Calu3 (cell line): ENCODE measurements around the gene PACRG. TPM values are rescaled to one million over a fixed set of nuclear protein-coding genes. Genes with fewer than 3 reads are reported as not detected.

ENCODE experiments used
- BruUV-seq: library from RNA; stranded (reverse); fragments of 400-500 nt; replicated peaks from 2 replicates; lab custom pipeline; 2021; lab: Mats Ljungman, UMichigan
- CTCF ChIA-PET: fragments of 300-600 bp; sonication (Branson Sonifier 250); formaldehyde crosslinking; loops from one replicate; lab custom pipeline; 2022; ENCODE audit warnings: antibody characterized with exemption; lab: Charles Lee
- DNase-seq: peaks from one replicate; pipeline ENCODE4 v3.0.0; 2022
- H3K27ac Mint-ChIP-seq: one replicate; pipeline ENCODE4 v1.8.0; 2022; ENCODE audit warnings: mixed read lengths; ENCODE audit not compliant: unreplicated experiment
- H3K27me3 Mint-ChIP-seq: one replicate; pipeline ENCODE4 v1.8.0; 2022; ENCODE audit warnings: mixed read lengths; ENCODE audit not compliant: unreplicated experiment
- H3K36me3 Mint-ChIP-seq: one replicate; pipeline ENCODE4 v1.8.0; 2022; ENCODE audit warnings: mild to moderate bottlenecking, moderate library complexity, mixed read lengths; ENCODE audit not compliant: insufficient read depth, unreplicated experiment
- H3K4me1 Mint-ChIP-seq: one replicate; pipeline ENCODE4 v1.8.0; 2022; ENCODE audit warnings: mild to moderate bottlenecking, low read depth, mixed read lengths; ENCODE audit not compliant: unreplicated experiment
- H3K4me3 Mint-ChIP-seq: one replicate; pipeline ENCODE4 v1.8.0; 2022; ENCODE audit warnings: mild to moderate bottlenecking, low read depth, moderate library complexity, mixed read lengths; ENCODE audit not compliant: unreplicated experiment
- H3K9me3 Mint-ChIP-seq: one replicate; pipeline ENCODE4 v1.8.0; 2022; ENCODE audit warnings: low read depth, mixed read lengths; ENCODE audit not compliant: unreplicated experiment
- CTCF ChIP-seq: fragments of 200-600 bp; IDR thresholded peaks from one replicate; pipeline ENCODE4 v1.8.0; 2022; ENCODE audit warnings: antibody characterized with exemption; ENCODE audit not compliant: unreplicated experiment
- intact Hi-C: fragments of 100-400 bp; cut with micrococcal nuclease; formaldehyde crosslinking; loops from one replicate; pipeline ENCODE4 v1.10.0; 2022; ENCODE audit not compliant: unreplicated experiment
- total RNA-seq: library from RNA; stranded (reverse); gene quantifications from 2 replicates; pipeline ENCODE4 v1.2.3, GENCODE V29; 2022

The PACRG gene
- total RNA-seq, 1 experiment from 2014 or later: 1.5 TPM

GRCh38 chr6:163190786-163191185, 463.0 kb downstream of the PACRG start:
- Mint-ChIP-seq H3K27me3 (no peaks in the 10 kb centered on the region), H3K4me1 (no peaks in the 10 kb centered on the region), H3K9me3 (no peaks in the 10 kb centered on the region), H3K27ac (no peak overlapping the region), H3K4me3 (no peak overlapping the region), H3K36me3 (no peaks in the 10 kb centered on the region)
- no peak for DNase-seq
- no peak for TF ChIP-seq CTCF
- CTCF ChIA-PET: no interaction called here
- intact Hi-C loops: no loop called here
- BruUV-seq: no TSS peak

- H3K4me3 Mint-ChIP-seq: no peak overlapping the region
- TF ChIP-seq CTCF: no peak
- DNase-seq: no peak
- H3K27ac Mint-ChIP-seq: no peak overlapping the region
- intact Hi-C loops: loop anchor here (1.0 kb wide), 1 partner anchor 19 kb away; no protein-coding TSS in a partner anchor
- H3K36me3 Mint-ChIP-seq: no peaks in the 10 kb centered on the region
- H3K27me3 Mint-ChIP-seq: no peaks in the 10 kb centered on the region
- CTCF ChIA-PET: no interaction called here
- no TSS peak for BruUV-seq
- no peaks in the 10 kb centered on the region for H3K9me3 Mint-ChIP-seq
- H3K4me1 Mint-ChIP-seq: no peaks in the 10 kb centered on the region
These were observed 464.1 kb downstream of the PACRG start for GRCh38 chr6:163191704-163192537.

- Mint-ChIP-seq H3K4me3 (no peak overlapping the region), H3K27ac (no peak overlapping the region), H3K4me1 (no peaks in the 10 kb centered on the region), H3K27me3 (no peaks in the 10 kb centered on the region), H3K36me3 (no peaks in the 10 kb centered on the region), H3K9me3 (no peaks in the 10 kb centered on the region)
- BruUV-seq: no TSS peak
- intact Hi-C loops: loop anchor here (1.0 kb wide), 1 partner anchor 19 kb away; no protein-coding TSS in a partner anchor
- no peak for DNase-seq
- CTCF ChIA-PET: no interaction called here
- TF ChIP-seq CTCF: no peak
These were observed 464.8 kb downstream of the PACRG start for GRCh38 chr6:163192591-163192990.

GRCh38 chr6:163193326-163193725, 465.6 kb downstream of the PACRG start:
- Mint-ChIP-seq H3K36me3 (no peaks in the 10 kb centered on the region), H3K27me3 (no peaks in the 10 kb centered on the region), H3K27ac (no peak overlapping the region), H3K4me3 (no peak overlapping the region), H3K4me1 (no peaks in the 10 kb centered on the region), H3K9me3 (no peaks in the 10 kb centered on the region)
- CTCF ChIA-PET: no interaction called here
- intact Hi-C loops: no loop called here
- TF ChIP-seq CTCF: no peak
- no peak for DNase-seq
- no TSS peak for BruUV-seq
